DLD1 (cell line): Measurements from ENCODE around the gene DGUOK.
"Not testable (repeated sequence)": the region's sequence is repeated elsewhere in the genome, so short reads cannot be mapped to it uniquely, and the experiment has no call there.

Source experiments
- in situ Hi-C: cut with HindIII; loops from 2 replicates; pipeline ENCODE4 v1.10.0; 2017; ENCODE audit warnings: low sequenced_read_pairs

The DGUOK gene

DNA sequence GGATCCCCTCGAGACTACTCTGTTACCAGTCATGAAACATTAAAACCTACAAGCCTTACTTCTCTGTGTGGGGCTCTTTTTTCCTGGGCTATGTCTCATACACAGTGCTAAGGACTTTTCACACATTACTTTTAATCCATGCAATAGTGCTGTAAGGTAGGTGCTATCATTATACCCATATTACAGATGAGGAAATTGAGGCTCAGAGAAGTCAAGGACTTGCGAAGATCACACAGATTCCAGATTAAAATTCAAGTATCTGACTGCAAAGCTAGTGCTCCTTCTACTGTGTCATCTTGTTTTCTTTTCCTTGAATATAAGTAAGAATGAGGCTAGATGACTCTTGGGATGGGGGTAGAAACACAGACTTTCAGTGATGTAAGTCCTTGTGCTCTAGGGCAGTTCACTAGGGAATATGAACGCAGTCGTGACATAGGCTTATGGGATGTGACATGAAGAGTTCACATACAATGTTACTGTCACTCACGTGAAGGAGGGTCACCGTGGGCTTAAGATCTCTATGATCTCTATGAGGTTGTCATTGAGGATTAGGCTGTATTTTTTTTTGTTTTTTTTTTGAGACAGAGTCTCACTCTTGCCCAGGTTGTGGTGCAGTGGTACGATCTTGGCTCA, 7.0 kb upstream of the DGUOK start:
- in situ Hi-C loops = no loop called here

DNA sequence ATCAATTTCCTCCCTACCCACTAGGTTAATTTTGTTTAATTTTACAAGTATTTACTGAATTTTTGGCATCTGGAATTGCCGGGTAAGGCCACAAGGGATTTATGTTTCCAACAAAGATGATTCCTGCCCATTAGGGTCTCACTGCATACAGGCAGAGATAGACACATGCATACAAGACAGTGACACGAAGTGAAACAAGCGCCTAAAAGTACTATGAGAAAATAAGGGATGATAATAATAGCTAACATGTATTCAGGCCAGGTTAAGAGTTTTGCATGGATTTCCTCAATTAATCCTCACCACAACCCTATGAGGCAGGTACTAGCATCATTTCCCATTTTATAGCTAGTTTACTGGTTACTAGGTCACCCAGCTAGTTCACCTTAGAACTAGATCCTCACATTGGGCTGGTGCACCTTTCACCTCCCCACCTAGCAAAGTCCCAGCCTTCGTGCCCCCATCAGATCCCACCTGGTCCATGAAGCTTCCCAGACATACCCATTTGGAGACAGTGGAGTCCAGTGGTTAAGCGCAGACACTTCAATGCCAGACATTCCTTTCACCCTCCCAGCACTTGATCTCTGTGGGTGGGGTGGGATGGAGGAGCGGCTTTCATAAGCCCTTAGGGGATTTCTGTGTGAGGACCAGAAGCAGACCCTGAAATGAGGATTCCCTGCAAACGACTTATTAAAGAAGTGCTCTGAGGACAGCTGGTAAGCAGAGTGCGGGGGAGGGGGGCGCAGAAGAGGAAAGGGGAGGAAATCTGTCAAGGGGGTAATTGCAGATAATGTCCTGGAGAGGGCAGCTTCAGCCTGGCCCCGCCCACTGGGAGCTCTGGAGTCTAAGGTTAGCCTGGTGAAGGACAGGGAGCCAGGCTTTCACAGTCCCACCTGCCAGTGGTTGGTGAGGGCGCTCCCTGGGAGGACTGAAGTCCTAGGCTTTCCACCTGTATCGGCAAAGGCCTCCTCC, 5.8 kb upstream of the DGUOK start:
- in situ Hi-C loops = no loop called here

DNA sequence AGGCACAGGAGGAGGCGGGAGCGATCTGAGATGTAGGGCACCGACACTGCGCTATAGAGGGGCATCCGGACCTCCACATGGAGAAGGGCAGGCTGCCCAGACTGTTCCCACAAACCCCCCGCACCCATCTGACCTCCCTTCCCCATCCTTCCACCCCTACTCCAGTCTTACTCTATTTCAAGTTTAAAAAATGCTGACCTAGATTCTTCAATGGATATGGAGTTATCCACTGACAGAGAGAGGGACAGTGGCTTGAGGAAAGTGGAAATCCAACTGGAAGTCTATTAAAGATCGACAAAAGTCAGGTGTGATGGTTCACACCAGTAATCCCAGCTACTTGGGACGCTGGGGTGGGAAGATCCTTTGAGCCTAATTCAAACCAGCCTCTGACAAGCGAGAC, 5.1 kb upstream of the DGUOK start:
- in situ Hi-C loops = no loop called here

DNA sequence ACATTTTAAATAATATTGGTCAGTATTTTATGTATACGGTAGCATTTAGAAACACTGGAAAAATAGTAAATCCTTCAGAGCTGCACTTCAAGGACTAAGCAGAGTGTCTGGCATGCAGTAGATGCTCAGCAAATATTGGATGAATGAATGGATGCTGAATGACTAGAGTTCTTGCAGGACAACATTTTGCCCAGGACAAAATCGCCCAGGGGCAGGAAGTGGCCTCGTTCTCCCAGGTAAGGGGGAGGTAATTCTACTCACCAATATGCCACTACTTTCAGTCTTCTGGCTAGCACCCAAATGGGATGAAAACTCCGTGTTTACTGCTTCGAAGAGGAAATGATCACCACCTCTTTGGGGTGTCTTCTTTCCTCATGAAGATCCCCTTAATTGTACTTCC, 4.0 kb upstream of the DGUOK start:
- in situ Hi-C loops = no loop called here

DNA sequence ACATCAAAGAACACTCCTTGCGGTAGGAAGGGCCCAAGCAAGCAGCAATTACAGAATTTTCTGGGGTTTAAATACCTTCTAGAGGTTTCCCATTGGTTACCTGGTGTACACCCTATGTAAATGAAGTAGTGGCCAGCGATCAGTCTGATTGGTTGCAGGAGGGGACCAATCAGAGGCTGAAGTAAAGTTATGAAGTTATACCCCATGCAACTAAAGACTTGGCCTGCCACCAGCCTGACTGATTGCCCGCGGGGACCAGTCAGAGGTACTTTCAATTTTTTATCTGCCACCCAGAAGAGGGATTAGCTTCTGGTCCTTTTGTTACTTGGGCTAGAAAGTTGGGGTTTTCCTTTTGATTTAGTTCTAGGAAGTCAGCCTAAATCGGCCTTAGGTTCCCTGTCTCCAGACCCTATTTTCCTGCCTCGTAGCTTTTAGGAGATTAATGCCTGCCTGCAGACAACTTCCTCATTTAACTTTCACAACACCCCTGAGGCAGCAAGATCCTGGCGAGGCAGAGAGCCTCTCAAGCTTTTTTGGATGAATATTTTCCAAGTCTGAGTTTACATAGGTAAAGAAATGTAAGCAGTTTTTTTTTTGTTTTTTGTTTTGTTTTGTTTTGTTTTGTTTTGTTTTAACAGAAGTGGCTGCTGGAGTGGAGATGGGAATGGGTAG, 1.5 kb upstream of the DGUOK start:
- in situ Hi-C loops = no loop called here

DNA sequence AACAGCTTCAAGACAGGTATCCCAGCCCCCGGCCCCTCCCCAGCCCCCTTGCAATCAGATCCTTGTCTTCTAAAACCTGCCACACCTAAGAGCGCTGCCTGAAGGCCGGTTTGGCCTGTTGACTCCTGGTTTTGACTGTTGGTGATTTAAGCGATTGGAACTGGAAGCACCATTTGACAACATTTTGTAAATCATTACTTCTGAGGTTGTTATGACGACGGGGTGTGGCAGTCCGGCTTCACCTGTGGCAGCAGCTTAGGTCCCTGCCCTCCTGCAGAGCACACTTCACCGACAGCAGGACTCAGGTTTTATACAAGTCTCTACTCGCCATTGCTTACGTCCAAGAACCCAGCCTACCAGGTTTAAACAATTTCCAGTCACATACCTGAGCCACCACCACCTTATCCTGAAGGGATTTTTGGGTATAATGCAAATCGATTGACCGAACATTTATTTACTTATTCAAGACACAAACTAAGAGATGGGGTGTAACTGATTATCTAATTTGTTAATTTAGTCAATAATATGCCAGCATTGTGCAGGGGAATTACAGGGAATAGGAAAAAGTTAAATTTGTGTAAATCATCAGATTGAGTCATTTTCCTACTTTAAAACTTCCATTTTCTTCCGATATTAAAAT, 707 bp upstream of the DGUOK start:
- in situ Hi-C loops = no loop called here

DNA sequence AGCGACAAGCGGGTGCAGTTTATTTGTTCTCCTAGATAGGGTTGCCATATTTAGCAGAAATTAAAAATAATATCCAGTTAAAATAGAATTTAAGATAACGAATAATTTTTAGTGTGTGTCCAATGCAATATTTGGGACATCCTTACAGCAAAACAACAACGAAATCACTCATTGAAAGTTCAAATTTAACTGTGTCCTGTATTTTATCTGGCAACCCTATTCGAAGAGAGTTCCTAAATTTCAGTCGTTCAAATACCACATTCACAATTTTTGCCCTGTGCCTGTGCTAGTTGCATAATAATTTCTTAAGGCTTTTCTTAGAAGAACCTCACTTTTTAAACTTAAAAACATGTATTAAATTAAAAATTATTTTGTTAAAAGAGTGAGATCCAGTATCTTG, 664 bp downstream of the DGUOK start:
- in situ Hi-C loops = no loop called here

DNA sequence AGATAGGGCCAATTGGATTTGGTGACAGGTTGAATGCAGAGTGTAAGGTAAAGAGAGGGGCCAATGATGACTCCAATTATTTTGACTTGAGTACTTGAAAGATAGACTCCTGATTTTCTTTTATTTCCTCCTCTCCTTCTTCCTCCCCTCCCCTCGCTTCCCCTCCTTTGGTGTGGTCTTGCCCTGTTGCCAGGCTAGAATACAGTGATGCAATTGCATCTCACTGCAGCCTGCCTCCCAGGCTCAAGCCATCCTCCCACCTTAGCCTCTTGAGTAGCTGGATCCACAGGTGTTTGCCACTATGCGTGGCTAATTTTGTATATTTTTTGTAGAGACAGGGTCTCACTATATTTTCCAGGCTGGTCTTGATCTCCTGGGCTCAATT, 2.3 kb downstream of the DGUOK start:
- in situ Hi-C loops = no loop called here

DNA sequence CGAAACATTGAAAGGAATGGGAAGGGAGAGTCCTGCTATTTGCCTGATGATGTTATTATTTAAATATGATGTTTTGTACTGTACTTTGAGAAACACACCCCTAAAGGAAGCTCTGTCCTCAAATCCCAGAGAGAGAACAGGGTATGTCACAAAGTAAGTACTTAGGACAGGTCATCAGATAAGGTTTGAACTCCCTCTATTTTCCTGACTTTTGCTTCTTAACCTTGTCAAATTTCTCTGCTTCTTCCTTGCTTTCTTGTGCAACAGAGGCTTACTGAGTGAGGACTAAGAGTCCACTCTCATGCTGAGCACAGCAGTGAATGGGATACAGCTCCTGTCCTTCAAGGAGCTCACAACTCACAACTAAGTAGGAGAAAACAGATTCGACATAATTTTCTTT, 3.7 kb downstream of the DGUOK start:
- in situ Hi-C loops = no loop called here

DNA sequence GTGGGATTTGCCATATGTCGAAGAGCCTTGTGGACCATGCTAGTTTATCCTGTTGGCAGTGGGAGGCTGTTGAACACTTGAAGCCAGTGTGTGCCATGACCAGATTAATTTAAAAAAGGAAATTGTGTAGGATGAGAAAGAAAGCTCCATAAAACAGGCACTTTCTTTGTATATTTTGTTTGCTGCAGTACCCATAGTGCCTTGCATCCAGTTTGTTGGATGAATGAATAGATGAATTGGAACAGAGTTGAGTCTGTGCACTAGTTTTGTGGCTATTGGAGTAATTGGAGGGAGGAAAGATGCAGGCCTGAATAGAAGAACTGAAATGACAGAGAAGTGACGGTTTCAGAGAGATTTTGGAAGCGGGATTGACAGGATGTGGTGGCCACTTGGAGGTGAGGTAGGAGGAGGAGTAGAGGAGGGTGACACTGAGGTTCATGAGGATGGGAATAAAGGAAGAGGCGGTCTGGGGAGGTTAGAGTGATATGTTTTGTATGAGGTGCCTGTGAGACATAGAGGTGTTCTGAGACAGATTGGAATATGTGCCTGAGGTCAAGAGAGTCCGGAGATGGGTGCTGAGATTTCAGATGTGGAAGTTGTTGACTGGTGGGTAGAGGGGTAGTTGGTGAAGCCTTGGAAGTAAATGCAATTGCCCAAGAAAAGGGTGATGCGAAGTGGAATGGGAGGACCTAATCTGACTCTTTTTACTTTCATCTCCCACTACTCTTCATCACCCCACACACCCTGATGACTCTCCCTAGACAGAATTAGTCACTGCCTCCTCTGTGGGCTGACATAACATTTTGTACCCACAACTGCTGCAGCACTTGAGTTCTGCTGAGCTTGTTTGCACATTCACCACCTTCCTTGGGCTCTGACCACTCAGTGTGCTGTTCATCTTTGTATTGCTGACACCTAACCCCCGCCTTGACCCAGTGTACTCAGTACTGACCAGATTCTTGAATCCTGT, 5.1 kb downstream of the DGUOK start:
- in situ Hi-C loops = no loop called here

DNA sequence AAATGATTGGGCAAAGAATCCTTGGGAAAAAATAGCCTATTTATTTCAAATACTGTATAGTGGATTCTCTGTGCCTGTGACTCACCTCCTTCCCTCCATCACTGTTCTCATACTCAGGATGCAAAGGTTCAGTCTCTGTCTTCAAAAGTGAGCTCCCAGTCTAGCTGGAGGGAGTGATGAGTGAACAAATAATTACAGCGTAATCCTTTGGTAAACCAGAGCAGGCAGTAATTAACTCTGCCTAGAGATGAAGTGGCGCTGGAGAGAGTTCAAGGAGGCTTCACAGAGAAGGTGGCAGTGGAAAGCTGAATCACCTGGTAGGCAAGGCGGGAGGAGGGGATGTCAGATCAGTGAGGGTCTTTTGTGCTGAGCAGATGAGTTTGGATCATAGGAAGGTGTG, 6.5 kb downstream of the DGUOK start:
- in situ Hi-C loops = no loop called here

DNA sequence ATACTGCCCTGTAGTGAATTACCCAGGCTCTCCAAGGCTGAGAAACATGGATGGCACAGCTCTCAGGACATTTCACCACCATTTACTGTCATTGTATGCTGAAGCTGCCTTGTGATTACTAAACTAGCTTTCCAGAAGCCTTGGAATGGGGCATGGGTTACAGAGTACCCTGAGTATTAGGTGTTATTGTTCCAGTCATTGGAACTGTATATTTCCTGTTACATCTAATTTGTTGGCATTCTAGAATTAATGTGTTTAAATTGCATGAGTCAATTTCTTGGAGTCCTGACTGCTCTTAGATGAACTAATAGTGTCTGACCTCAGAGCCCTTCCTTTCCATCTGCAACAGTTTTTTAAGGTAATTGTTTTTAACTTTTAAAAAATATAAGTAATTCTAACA, 9.0 kb downstream of the DGUOK start:
- in situ Hi-C loops = no loop called here

DNA sequence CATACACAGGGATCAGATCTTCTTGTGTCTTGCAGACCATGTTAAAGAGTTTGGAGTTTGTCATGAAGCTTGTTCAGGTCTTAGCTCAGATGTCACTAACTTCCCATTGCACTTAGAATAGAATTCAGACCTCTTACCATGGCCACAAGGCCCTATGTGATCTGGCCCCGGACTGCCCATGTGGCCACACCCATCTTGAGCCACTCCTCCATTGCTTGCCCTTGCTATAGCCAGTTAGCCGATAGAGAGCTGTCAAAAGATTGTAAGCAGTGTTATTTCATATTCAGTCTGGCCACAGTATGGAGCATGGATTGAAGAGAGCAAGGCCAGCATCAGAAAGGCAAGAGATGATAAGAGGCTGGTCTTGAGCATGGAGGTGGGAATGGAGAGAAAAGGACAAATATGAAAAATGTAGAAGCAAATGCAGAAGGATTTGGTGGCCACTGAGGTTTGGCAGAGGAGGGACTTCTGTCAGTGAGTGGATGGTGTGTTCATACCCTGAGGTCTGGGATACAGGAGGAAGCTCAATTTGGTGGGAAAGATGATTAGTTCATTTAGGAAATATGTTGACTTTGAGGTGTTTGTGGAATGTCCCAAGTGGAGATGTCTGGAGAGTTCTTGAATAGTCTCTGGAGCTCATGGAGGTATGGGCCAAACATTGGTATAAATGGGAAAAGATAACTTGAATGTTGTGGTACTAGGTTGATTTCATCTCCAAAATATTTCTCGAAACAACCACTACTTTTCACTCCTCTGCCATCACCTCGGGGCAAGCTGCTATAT, 10.6 kb downstream of the DGUOK start:
- in situ Hi-C loops = no loop called here

DNA sequence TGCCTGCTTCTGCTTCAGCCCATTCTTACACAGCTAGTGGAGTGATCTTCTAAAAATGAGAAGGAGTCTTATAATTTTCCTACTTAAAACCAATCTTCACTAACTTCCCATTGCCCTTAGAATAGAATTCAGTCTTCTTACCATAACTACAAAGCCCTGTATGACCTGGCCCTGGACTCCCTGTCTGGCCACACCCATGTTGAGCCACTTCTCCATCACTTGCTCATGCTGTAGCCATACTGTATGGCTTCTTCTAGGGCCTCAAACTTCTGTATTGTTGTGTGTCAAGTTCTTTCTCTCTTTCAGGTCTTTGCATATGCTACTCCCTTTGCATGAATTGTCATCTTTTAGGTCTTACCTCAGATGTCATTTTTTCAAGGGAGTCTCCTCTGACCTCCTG, 11.2 kb downstream of the DGUOK start:
- in situ Hi-C loops = no loop called here

DNA sequence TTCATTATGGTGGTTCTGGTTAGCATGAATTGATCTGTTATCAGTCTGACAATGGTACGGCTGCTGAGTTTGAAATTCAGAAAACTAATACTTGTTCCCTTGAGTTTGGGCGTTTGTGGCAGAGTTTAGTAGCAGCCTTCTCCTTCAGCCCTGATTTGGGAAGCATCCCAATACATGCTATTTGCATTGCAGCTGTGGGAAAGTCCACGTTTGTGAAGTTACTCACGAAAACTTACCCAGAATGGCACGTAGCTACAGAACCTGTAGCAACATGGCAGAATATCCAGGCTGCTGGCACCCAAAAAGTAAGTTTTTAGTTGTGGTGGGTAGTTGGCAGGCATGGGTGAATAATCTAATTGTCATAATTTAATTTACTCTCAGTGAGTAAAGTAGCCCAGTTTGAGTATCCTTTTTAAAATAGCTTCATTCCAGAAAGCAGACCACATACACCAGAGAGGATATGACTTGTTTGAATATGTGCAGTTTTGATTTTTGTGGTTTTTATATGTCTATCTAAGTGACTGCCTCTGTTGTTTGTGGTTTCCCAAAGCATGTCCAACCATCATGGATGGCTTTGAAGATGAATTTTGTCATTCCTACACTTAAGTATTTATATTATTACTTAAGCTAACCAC, 12.2 kb downstream of the DGUOK start:
- in situ Hi-C loops = no loop called here

DNA sequence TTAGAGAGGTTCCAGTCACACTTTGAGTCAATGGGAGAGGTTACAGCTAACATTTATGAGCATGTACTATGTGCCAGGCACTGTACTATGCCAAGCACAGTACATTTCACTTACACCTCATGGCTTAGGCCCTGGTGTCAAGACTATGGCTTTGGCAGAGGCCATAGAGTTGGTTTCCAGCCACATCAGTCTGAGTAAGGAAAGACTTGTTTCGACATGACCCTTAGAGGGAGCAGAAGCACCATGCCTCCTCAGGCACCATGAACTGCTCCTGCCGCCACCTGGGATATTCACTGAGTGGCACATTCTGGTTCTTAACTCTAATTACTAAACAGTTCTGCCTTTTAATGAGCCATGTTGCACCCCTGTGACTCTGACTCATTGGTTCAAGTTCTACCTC, 12.7 kb downstream of the DGUOK start:
- in situ Hi-C loops = no loop called here

DNA sequence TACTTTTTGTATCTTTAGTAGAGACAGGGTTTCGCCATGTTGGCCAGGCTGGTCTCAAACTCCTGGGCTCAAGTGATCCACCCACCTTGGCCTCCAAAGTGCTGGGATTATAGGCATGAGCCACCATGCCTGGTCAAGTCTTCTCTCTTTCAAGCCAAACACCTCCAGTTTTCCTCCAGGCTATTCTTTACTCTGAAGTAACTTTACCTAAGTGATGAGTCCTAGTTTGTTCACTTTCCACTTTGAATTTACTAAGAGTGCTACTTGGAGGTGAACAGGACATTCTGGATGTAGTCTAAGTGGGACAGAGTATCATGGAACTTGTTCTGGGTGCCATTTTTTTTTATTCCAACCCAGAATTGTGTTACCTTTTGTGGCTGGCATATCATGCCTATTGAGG, 13.4 kb downstream of the DGUOK start:
- in situ Hi-C loops = not testable (repeated sequence)

DNA sequence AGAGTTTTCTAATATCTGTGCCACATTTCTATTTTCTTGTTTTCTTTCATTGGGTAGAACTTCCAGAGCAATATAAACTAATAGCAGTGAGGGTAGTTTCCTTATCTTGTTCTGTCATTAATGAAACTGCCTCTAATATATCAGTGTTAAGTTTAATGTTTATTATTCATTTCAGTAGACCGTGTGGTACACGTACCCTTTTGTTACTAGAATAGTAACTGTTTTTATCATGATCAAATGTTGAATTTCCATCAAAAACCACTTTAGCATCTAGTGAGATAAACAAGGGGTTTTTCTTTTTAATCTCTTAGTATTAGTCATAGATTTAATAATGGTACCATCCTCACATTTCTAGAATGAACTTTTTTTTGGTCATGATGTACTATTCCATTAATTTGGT, 16.0 kb downstream of the DGUOK start:
- in situ Hi-C loops = no loop called here

DNA sequence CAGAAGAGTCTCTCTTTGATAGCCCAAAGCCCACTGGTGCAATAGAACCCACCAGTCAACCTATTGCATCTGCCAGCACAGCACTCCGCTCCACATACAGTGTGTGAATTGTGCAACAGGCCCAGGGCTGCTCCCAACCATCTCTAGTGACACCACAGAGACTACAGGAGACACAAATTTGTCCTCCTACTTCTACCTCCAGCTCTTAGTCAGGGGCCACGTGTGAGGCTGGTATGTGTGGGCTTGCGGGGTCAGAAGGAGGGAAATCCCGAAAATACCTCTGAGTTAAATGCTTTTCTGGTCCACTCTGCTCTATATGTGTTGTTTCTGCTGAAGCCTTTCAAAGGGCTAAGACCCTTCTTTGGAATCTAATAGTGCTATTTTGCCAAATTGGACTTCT, 18.0 kb downstream of the DGUOK start:
- in situ Hi-C loops = no loop called here
